Hepatocyte (in vitro differentiated cells): Measurements from ENCODE around the gene NF2. TPM values are rescaled to one million over a fixed set of nuclear protein-coding genes. Genes with fewer than 3 reads are reported as not detected.

Experiments used
- DNase-seq: peaks from one replicate; pipeline ENCODE4 v3.0.0-alpha.2; 2016; ENCODE audit warnings: low spot score
- H2AFZ ChIP-seq: fragments of 200-600 bp; sonication (generic); 2 replicates; pipeline ENCODE4 v1.6.0; 2016; ENCODE audit warnings: antibody characterized with exemption, mild to moderate bottlenecking
- H3K27ac ChIP-seq: fragments of 200-600 bp; sonication (generic); 2 replicates; pipeline ENCODE4 v1.5.1; 2016; ENCODE audit warnings: mild to moderate bottlenecking
- H3K27me3 ChIP-seq: fragments of 200-600 bp; sonication (generic); 2 replicates; pipeline ENCODE4 v1.6.1; 2016
- H3K36me3 ChIP-seq: fragments of 200-600 bp; sonication (generic); replicated peaks from 2 replicates; pipeline ENCODE4 v1.5.1; 2016; ENCODE audit warnings: low read depth; ENCODE audit not compliant: insufficient read depth
- H3K4me1 ChIP-seq: fragments of 200-600 bp; sonication (generic); 2 replicates; pipeline ENCODE4 v1.5.1; 2016; ENCODE audit warnings: mild to moderate bottlenecking, moderate library complexity; ENCODE audit not compliant: insufficient read depth
- H3K4me2 ChIP-seq: fragments of 200-600 bp; sonication (generic); 2 replicates; pipeline ENCODE4 v1.6.0; 2016
- H3K4me3 ChIP-seq: fragments of 200-600 bp; sonication (generic); 2 replicates; pipeline ENCODE4 v1.5.1; 2016; ENCODE audit warnings: mild to moderate bottlenecking
- H3K79me2 ChIP-seq: fragments of 200-600 bp; sonication (generic); 2 replicates; pipeline ENCODE4 v1.6.0; 2017; ENCODE audit warnings: mild to moderate bottlenecking
- H3K9me2 ChIP-seq: fragments of 200-600 bp; sonication (generic); replicated peaks from 2 replicates; pipeline ENCODE4 v1.6.0; 2017; ENCODE audit warnings: mild to moderate bottlenecking; ENCODE audit not compliant: insufficient read depth
- H3K9me3 ChIP-seq: fragments of 200-600 bp; sonication (generic); 2 replicates; pipeline ENCODE4 v1.5.1; 2016; ENCODE audit warnings: low read depth, mild to moderate bottlenecking
- H4K20me1 ChIP-seq: fragments of 200-600 bp; sonication (generic); 2 replicates; pipeline ENCODE4 v1.6.0; 2016; ENCODE audit warnings: mild to moderate bottlenecking; ENCODE audit not compliant: insufficient read depth, poor library complexity, severe bottlenecking
- EZH2 ChIP-seq: fragments of 200-600 bp; sonication (generic); IDR thresholded peaks from 2 replicates; pipeline ENCODE4 v1.6.1; 2016; ENCODE audit warnings: antibody characterized with exemption, mild to moderate bottlenecking, borderline replicate concordance
- EZH2phosphoT487 ChIP-seq: fragments of 200-600 bp; sonication (generic); IDR thresholded peaks from one replicate; pipeline ENCODE4 v1.6.1; 2018; ENCODE audit warnings: antibody characterized with exemption, mild to moderate bottlenecking, low read depth, moderate library complexity; ENCODE audit not compliant: unreplicated experiment, severe bottlenecking
- WGBS: methylation state at CpG from one replicate; pipeline ENCODE4 v1.1.6; 2016; ENCODE audit warnings: low lambda C conversion rate; ENCODE audit errors: missing lambda C conversion rate; 5-methylcytosine and 5-hydroxymethylcytosine counted together
- polyA plus RNA-seq: library from polyadenylated mRNA; unstranded; fragments of >200 nt; fragmentation: Nextera tagmentation; extraction: Ambion mirVana; gene quantifications from 2 replicates; pipeline ENCODE4 v1.2.1, GENCODE V29; 2016
- total RNA-seq: library from RNA; depleted of rRNA; stranded (reverse); fragments of >200 nt; gene quantifications from 2 replicates; pipeline ENCODE4 v1.2.3, GENCODE V29; 2014
- TF ChIP-seq, protein P1 (sequence below): fragments of 200-600 bp; sonication (generic); IDR thresholded peaks from 2 replicates; pipeline ENCODE4 v1.5.1; 2016; ENCODE audit warnings: antibody characterized with exemption, mild to moderate bottlenecking; ENCODE audit not compliant: poor library complexity

NF2 gene
- total and polyA plus RNA-seq, 2 experiments from 2014 or later, result 18.5 to 30.7 TPM

- Histone ChIP-seq H3K27me3 (no peaks in the 10 kb centered on the region), H4K20me1 (no peaks in the 10 kb centered on the region), H3K4me2 (no peak overlapping the region), H3K9me2 (no peaks in the 10 kb centered on the region), H2AFZ (no peak overlapping the region), H3K79me2 (peaks cover 71% of the 10 kb centered on the region), H3K36me3 (no peaks in the 10 kb centered on the region), H3K4me3 (no peak overlapping the region), H3K27ac (no peak overlapping the region), H3K4me1 (peaks cover 23% of the 10 kb centered on the region), H3K9me3 (no peaks in the 10 kb centered on the region)
- no peak for DNase-seq
- WGBS, result 90% methylated on average over 6 of the region's 6 CpGs
- TF ChIP-seq EZH2phosphoT487 (no peak), EZH2 (no peak)
- TF ChIP-seq, protein P1, sequence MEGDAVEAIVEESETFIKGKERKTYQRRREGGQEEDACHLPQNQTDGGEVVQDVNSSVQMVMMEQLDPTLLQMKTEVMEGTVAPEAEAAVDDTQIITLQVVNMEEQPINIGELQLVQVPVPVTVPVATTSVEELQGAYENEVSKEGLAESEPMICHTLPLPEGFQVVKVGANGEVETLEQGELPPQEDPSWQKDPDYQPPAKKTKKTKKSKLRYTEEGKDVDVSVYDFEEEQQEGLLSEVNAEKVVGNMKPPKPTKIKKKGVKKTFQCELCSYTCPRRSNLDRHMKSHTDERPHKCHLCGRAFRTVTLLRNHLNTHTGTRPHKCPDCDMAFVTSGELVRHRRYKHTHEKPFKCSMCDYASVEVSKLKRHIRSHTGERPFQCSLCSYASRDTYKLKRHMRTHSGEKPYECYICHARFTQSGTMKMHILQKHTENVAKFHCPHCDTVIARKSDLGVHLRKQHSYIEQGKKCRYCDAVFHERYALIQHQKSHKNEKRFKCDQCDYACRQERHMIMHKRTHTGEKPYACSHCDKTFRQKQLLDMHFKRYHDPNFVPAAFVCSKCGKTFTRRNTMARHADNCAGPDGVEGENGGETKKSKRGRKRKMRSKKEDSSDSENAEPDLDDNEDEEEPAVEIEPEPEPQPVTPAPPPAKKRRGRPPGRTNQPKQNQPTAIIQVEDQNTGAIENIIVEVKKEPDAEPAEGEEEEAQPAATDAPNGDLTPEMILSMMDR, result no peak
Observed at GRCh38 chr22:29623059-29623458, 19.6 kb downstream of the NF2 start.

- Histone ChIP-seq H3K27ac (no peak overlapping the region), H3K4me2 (no peak overlapping the region), H3K36me3 (no peaks in the 10 kb centered on the region), H4K20me1 (no peaks in the 10 kb centered on the region), H3K9me3 (no peaks in the 10 kb centered on the region), H3K27me3 (no peaks in the 10 kb centered on the region), H3K9me2 (no peaks in the 10 kb centered on the region), H2AFZ (no peak overlapping the region), H3K4me1 (peaks cover 19% of the 10 kb centered on the region), H3K79me2 (peaks cover 77% of the 10 kb centered on the region), H3K4me3 (no peak overlapping the region)
- WGBS, result 84% methylated on average over 6 of the region's 6 CpGs
- DNase-seq, result no peak
- no peak for TF ChIP-seq EZH2phosphoT487
- TF ChIP-seq, protein P1, result no peak
- no peak for TF ChIP-seq EZH2
Observed at GRCh38 chr22:29623553-29624169, 20.2 kb downstream of the NF2 start.

- H3K27ac ChIP-seq, result no peak overlapping the region
- H4K20me1 ChIP-seq, result no peaks in the 10 kb centered on the region
- H2AFZ ChIP-seq, result no peak overlapping the region
- H3K4me3 ChIP-seq, result no peak overlapping the region
- TF ChIP-seq, protein P1, result peak; percentile 94
- TF ChIP-seq EZH2phosphoT487, result no peak
- no peaks in the 10 kb centered on the region for H3K9me2 ChIP-seq
- WGBS, result 79% methylated on average over 12 of the region's 12 CpGs
- no peak overlapping the region for H3K4me2 ChIP-seq
- no peaks in the 10 kb centered on the region for H3K27me3 ChIP-seq
- H3K4me1 ChIP-seq, result peaks cover 23% of the 10 kb centered on the region
- H3K36me3 ChIP-seq, result no peaks in the 10 kb centered on the region
- peak; percentile 78 for DNase-seq
- peaks cover 64% of the 10 kb centered on the region for H3K79me2 ChIP-seq
- no peaks in the 10 kb centered on the region for H3K9me3 ChIP-seq
Observed at GRCh38 chr22:29625090-29625825, 21.8 kb downstream of the NF2 start.
